Fibroblast of mammary gland (primary cell): ENCODE data around the gene NNT.
A peak's percentile ranks its signal among the peaks of the same experiment; 100 is the strongest.

Source experiments
- DNase-seq: peaks from one replicate; pipeline ENCODE4 v3.0.0-alpha.2; 2010; ENCODE audit warnings: low read depth
- H3K4me3 ChIP-seq: 2 replicates; pipeline ENCODE4 v1.5.1; 2011; ENCODE audit warnings: low read depth, mild to moderate bottlenecking, low read length, moderate library complexity; ENCODE audit not compliant: control insufficient read depth
- CTCF ChIP-seq: conservative IDR thresholded peaks from 2 replicates; pipeline ENCODE4 v1.5.1; 2011; ENCODE audit warnings: low read depth, low read length, inconsistent platforms; ENCODE audit not compliant: control insufficient read depth, insufficient read depth

Gene NNT

DNA sequence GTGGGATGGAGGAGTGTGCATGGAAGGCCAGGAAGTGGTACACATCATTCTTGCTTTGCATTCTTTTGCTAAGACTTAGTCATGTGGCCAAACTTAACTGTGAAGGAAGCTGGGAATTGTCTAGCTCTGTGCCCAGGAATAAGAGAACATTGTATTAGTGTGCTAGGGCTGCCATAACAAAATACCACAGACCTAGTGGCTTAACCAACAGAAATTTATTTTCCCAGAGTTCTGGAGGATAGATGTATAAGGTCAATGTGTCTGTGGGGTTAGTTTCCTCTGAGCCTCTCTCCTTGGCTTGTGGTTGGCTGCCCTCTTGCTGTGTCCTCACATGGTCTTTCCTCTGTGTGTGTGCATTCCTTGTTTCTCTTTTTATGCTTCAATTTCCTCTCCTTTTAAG is 32.4 kb downstream of the NNT start:
- DNase-seq = peak; percentile 36
- H3K4me3 ChIP-seq = no peak overlapping the region
- no peak for TF ChIP-seq CTCF

DNA sequence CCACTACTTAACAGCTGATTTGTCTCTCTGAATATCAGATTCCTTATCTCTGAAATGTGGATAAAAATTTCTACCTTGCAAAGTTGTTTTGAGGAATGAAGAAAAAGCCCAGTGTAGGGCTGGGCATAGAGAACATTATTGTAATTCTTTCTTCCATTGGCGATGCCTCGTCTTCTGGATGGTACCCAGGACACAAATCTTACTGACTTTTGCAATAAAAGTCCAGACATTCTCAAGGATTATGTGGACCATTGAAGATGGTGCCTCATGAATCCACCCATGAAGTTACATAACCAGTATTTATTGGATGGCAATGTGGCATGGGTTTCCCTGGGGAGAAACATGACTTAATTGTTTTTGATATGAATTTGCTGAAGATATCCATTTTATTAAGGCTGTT is 33.1 kb downstream of the NNT start:
- no peak overlapping the region for H3K4me3 ChIP-seq
- no peak for DNase-seq
- TF ChIP-seq CTCF = no peak

GRCh38 chr5:43637416-43637815 is 34.4 kb downstream of the NNT start:
- no peak for DNase-seq
- no peak for TF ChIP-seq CTCF
- no peak overlapping the region for H3K4me3 ChIP-seq

- no peak for DNase-seq
- no peak for TF ChIP-seq CTCF
- H3K4me3 ChIP-seq = no peak overlapping the region
These were observed 35.1 kb downstream of the NNT start for GRCh38 chr5:43638107-43638506.

- H3K4me3 ChIP-seq = no peak overlapping the region
- TF ChIP-seq CTCF = no peak
- peak; percentile 53 for DNase-seq
These were observed 35.6 kb downstream of the NNT start for GRCh38 chr5:43638546-43638945.

DNA sequence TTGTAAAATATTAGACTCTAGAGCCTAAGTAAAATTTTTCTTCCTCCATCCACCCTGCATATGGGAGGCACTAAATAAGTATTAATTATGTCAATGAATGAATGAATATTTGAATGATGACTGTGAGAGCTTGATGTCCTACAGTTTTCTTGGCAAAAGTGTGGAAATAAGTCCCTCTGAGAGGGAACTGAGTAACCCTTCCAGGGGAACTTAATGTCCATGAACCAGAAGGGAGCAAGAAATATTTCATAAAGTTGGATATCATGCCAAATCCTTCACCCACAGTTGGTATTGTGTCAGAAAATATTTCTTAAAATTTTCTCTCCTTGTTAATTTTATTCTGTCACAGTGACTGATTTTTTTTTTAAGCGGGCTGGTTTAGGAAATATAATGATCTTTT is 36.6 kb downstream of the NNT start:
- peak; percentile 56 for DNase-seq
- no peak for TF ChIP-seq CTCF
- no peak overlapping the region for H3K4me3 ChIP-seq

DNA sequence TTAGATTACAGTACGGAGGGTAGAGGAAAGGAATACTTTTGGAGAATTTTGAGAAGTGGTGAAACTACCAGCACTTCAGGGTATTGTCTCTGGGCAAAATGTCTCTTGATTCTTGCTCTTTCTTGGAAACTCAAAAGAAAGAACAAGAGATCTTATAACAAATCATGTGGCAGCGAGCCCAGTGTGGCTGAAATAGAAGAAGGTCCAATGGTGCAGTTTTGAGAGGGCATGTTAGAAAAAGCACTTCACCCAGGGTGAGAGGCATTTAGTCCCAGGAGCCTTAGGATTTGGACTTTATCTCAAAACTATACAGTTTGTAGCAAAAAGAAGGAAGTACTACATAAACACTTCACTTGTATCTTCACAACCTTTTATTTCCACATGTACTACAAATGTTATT is 39.4 kb downstream of the NNT start:
- no peak for TF ChIP-seq CTCF
- DNase-seq = no peak
- H3K4me3 ChIP-seq = no peak overlapping the region
